ENCODE data around the gene C6orf120. TPM values are rescaled to one million over a fixed set of nuclear protein-coding genes. Genes with fewer than 3 reads are reported as not detected.
A peak's percentile ranks its signal among the peaks of the same experiment; 100 is the strongest.

C6orf120 gene
- total and polyA plus RNA-seq, 2 of the 13 experiments (the other 11 are each of a cell fraction or from before 2014, with no cell fraction given) = 21.7 to 29.9 TPM

DNA sequence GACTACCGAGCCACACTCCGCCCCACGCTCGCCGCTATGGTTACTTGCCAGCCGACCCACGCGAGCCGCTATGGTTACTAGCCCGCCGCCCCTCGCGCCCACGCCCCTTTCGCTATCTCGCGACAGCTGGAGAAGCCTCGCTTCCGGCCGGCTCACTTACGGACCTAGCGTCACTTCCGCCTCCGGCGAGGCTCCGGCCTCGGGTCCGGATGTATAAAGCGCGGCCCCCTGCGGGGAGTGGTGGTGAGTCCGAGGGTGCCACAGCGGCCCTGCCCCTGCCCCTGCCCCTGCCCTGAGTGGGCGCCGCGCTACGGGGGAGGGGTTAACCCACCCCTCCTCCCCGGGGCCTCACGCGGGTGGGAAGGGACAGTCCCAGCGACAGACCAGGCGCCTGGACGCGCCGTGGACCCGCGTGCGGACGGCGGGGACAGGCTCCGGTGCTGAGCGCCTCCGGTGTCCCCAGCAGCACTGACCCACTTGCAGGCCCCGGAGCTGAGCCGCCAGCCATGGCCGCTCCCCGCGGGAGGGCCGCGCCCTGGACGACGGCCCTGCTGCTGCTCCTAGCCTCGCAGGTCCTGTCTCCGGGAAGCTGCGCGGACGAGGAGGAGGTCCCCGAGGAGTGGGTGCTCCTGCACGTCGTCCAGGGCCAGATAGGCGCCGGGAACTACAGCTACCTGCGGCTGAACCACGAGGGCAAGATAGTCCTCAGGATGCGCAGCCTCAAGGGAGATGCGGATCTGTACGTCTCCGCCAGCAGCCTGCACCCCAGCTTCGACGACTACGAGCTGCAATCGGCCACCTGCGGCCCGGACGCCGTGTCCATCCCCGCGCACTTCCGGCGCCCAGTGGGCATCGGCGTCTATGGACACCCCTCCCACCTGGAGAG is at the start of gene C6orf120, which contains the start of gene WDR27 (continued):
- TF ChIP-seq ADNP (CRISPR knock-in tag; IDR thresholded peaks at IDR 0.05) (no peak), ZNF446 (CRISPR knock-in tag; IDR thresholded peaks at IDR 0.05) (0 out of 2 replicates have a peak, but pooled peaks have one; percentile 26), CREM (IDR thresholded peaks at IDR 0.05) (peak; percentile 86), CREM (CRISPR knock-in tag; IDR thresholded peaks at IDR 0.05) (no peak), EP300 (IDR thresholded peaks at IDR 0.05; ENCODE audit: low read depth in 2 of 2, low read length in 2 of 2) (0 out of 4 replicates have a peak, but pooled peaks of 1 of the 2 experiments have one; percentile 41), EP300 (CRISPR knock-in tag; IDR thresholded peaks at IDR 0.05; ENCODE audit: borderline replicate concordance) (peak; percentile 24; the same call in 1 of the 2 replicates), DNMT1 (CRISPR knock-in tag; IDR thresholded peaks at IDR 0.05) (peak; percentile 33), MIER2 (CRISPR knock-in tag; IDR thresholded peaks at IDR 0.05) (peak; percentile 62), CHD4 (IDR thresholded peaks at IDR 0.05; ENCODE audit: borderline replicate concordance, low read length) (no peak), ZNF543 (CRISPR knock-in tag; IDR thresholded peaks at IDR 0.05) (peak; percentile 98), NFIC (IDR thresholded peaks at IDR 0.05; ENCODE audit: low read length) (no peak), ZNF136 (CRISPR knock-in tag; IDR thresholded peaks at IDR 0.05; ENCODE audit: low read depth) (peak; percentile 43; the same call in 1 of the 2 replicates), KLF16 (CRISPR knock-in tag; IDR thresholded peaks at IDR 0.05) (peak in 1 of 2 experiments; percentile 99; a peak in 3 of 4 replicates)
- TF ChIP-seq, protein P1, sequence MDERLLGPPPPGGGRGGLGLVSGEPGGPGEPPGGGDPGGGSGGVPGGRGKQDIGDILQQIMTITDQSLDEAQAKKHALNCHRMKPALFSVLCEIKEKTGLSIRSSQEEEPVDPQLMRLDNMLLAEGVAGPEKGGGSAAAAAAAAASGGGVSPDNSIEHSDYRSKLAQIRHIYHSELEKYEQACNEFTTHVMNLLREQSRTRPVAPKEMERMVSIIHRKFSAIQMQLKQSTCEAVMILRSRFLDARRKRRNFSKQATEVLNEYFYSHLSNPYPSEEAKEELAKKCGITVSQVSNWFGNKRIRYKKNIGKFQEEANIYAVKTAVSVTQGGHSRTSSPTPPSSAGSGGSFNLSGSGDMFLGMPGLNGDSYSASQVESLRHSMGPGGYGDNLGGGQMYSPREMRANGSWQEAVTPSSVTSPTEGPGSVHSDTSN (CRISPR knock-in tag; IDR thresholded peaks at IDR 0.05) = no peak
- TF ChIP-seq, protein P2, sequence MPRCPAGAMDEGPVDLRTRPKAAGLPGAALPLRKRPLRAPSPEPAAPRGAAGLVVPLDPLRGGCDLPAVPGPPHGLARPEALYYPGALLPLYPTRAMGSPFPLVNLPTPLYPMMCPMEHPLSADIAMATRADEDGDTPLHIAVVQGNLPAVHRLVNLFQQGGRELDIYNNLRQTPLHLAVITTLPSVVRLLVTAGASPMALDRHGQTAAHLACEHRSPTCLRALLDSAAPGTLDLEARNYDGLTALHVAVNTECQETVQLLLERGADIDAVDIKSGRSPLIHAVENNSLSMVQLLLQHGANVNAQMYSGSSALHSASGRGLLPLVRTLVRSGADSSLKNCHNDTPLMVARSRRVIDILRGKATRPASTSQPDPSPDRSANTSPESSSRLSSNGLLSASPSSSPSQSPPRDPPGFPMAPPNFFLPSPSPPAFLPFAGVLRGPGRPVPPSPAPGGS (CRISPR knock-in tag; IDR thresholded peaks at IDR 0.05) = peak; percentile 84; the same call in 1 of the 2 replicates
- TF ChIP-seq, protein P3, sequence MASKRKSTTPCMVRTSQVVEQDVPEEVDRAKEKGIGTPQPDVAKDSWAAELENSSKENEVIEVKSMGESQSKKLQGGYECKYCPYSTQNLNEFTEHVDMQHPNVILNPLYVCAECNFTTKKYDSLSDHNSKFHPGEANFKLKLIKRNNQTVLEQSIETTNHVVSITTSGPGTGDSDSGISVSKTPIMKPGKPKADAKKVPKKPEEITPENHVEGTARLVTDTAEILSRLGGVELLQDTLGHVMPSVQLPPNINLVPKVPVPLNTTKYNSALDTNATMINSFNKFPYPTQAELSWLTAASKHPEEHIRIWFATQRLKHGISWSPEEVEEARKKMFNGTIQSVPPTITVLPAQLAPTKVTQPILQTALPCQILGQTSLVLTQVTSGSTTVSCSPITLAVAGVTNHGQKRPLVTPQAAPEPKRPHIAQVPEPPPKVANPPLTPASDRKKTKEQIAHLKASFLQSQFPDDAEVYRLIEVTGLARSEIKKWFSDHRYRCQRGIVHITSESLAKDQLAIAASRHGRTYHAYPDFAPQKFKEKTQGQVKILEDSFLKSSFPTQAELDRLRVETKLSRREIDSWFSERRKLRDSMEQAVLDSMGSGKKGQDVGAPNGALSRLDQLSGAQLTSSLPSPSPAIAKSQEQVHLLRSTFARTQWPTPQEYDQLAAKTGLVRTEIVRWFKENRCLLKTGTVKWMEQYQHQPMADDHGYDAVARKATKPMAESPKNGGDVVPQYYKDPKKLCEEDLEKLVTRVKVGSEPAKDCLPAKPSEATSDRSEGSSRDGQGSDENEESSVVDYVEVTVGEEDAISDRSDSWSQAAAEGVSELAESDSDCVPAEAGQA (IDR thresholded peaks at IDR 0.05; ENCODE audit: low read depth) = peak; percentile 88
- TF ChIP-seq, protein P3 (CRISPR knock-in tag; IDR thresholded peaks at IDR 0.05; ENCODE audit: borderline replicate concordance) = no peak; the same call in 1 of the 2 replicates
- TF ChIP-seq, protein P4, sequence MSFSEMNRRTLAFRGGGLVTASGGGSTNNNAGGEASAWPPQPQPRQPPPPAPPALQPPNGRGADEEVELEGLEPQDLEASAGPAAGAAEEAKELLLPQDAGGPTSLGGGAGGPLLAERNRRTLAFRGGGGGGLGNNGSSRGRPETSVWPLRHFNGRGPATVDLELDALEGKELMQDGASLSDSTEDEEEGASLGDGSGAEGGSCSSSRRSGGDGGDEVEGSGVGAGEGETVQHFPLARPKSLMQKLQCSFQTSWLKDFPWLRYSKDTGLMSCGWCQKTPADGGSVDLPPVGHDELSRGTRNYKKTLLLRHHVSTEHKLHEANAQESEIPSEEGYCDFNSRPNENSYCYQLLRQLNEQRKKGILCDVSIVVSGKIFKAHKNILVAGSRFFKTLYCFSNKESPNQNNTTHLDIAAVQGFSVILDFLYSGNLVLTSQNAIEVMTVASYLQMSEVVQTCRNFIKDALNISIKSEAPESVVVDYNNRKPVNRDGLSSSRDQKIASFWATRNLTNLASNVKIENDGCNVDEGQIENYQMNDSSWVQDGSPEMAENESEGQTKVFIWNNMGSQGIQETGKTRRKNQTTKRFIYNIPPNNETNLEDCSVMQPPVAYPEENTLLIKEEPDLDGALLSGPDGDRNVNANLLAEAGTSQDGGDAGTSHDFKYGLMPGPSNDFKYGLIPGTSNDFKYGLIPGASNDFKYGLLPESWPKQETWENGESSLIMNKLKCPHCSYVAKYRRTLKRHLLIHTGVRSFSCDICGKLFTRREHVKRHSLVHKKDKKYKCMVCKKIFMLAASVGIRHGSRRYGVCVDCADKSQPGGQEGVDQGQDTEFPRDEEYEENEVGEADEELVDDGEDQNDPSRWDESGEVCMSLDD (CRISPR knock-in tag; IDR thresholded peaks at IDR 0.05; ENCODE audit: borderline replicate concordance) = 0 out of 2 replicates have a peak, but pooled peaks have one; percentile 7
